Measurements from ENCODE around the gene TMEM165.

- TF ChIP-seq POLR2A (IDR thresholded peaks at IDR 0.05): no peak
- TF ChIP-seq, protein P1, sequence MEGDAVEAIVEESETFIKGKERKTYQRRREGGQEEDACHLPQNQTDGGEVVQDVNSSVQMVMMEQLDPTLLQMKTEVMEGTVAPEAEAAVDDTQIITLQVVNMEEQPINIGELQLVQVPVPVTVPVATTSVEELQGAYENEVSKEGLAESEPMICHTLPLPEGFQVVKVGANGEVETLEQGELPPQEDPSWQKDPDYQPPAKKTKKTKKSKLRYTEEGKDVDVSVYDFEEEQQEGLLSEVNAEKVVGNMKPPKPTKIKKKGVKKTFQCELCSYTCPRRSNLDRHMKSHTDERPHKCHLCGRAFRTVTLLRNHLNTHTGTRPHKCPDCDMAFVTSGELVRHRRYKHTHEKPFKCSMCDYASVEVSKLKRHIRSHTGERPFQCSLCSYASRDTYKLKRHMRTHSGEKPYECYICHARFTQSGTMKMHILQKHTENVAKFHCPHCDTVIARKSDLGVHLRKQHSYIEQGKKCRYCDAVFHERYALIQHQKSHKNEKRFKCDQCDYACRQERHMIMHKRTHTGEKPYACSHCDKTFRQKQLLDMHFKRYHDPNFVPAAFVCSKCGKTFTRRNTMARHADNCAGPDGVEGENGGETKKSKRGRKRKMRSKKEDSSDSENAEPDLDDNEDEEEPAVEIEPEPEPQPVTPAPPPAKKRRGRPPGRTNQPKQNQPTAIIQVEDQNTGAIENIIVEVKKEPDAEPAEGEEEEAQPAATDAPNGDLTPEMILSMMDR (IDR thresholded peaks at IDR 0.05): no peak
Observed at GRCh38 chr4:55424791-55425190, 29.0 kb downstream of the TMEM165 start.
